GM21717 (cell line): ENCODE measurements around the gene RCCD1.

Experiments
- ATAC-seq: cut with Tn5 transposase; IDR thresholded peaks from one replicate; pipeline ENCODE4 v1.9.1; 2021; ENCODE audit warnings: mild to moderate bottlenecking, moderate library complexity; ENCODE audit not compliant: unreplicated experiment

The RCCD1 gene

DNA sequence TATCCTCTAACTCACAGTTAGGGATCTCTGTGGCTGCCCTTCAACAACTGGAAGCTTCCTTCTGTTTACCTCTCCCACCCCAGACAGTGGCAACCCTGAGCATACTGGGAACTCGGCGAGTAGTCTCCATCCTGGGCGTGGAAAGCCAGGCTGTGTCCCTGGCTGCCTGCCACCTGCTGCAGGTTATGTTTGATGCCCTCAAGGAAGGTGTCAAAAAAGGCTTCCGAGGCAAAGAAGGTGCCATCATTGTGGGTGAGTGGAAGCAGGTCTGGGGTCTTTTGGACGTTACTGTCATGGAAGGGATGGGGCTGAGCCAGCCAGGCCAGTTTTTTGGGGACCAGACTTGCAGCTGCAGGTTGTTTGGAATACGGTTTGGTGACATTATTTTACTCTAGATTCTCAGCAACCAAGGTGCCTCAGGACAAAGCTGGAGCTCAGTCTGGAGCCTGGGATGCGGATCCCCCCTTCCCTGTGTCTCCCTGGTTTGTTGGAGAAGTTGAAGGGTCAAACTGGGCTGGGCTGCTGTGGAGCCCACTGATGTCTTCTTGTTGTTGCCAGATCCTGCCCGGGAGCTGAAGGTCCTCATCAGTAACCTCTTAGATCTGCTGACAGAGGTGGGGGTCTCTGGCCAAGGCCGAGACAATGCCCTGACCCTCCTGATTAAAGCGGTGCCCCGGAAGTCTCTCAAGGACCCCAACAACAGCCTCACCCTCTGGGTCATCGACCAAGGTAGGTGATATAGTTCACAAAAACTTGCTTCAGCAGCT is 12.1 kb upstream of the RCCD1 start:
- ATAC-seq: no peak

DNA sequence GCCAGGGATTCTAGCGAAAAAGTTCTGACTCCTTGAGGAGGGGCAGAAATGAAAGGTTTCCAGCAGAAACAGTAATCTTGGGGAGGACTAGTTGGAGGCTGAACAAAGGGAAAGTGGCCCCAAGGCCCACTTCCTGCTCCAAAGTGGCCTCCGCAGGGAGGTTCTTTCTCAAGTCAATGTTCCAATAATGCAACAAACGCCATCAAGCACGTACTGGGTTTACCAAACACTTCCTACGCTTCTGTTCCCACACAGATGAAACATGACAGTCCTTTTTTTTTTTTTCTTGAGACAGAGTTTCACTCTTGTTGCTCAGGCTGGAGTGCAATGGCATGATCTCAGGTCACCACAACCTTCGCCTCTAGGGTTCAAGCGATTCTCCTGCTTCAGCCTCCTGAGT is 9.6 kb upstream of the RCCD1 start:
- ATAC-seq: no peak

- no peak for ATAC-seq
Measured at GRCh38 chr15:90946538-90946937, 8.1 kb upstream of the RCCD1 start.

GRCh38 chr15:90946941-90947576 is 7.6 kb upstream of the RCCD1 start:
- no peak for ATAC-seq

DNA sequence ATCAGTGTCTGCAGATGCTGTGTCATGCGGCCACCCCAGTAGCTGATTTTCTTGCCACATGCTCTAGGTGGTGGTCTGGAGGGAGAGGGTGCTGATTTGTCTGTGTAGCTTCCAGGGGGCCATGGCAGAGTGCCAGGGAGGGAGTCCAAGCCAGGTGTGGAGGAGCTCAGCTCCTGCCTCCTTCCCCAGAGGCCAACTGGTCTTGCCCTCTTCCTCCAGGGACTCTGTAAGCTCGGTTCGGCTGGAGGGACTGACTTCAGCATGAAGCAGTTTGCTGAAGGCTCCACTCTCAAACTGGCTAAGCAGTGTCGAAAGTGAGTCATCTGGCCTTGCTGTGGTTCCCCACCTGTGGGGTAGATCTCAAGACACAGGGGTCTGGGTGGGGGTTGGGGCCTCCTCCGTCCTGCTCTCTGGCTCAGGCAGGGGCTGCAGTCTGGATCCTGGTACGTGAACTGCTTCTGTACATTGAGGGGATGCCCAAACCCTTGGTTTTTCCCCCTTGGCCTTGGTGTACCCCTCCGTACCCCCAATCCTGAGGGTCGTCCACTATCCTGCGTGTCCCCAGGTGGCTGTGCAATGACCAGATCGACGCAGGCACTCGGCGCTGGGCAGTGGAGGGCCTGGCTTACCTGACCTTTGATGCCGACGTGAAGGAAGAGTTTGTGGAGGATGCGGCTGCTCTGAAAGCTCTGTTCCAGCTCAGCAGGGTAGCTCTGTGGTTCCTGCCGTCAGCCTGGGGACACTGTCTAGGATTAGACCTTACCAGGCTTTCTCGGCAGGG is 6.9 kb upstream of the RCCD1 start:
- no peak for ATAC-seq

GRCh38 chr15:90948506-90948905 is 6.2 kb upstream of the RCCD1 start:
- no peak for ATAC-seq

DNA sequence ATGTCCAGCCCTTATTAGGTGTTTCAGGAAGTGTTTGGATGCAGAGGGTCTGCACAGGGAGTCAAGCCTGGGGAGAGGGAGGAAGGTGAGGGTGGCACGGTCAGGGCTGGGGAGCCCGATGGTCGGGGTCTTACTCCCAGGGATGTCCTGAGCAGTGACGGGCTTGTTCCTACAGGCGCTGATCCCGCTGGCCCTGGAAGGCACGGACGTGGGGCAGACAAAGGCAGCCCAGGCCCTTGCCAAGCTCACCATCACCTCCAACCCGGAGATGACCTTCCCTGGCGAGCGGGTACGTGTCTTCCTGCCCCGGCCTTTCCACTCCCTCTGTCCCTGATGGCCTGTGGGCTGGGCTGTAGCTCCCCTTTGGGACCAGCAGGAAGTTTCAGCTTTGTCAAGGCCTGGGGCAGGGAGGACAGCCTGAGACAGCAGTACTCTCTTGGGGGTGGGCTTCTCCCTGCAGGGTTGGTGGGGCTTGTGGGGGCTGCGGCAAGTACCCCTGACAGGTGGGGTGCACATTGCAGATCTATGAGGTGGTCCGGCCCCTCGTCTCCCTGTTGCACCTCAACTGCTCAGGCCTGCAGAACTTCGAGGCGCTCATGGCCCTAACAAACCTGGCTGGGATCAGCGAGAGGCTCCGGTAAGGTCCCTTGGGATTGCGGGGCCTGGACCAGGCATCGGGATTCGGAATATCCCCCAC is 4.6 kb upstream of the RCCD1 start:
- ATAC-seq: no peak

GRCh38 chr15:90950676-90951075 is 4.0 kb upstream of the RCCD1 start:
- ATAC-seq: no peak

DNA sequence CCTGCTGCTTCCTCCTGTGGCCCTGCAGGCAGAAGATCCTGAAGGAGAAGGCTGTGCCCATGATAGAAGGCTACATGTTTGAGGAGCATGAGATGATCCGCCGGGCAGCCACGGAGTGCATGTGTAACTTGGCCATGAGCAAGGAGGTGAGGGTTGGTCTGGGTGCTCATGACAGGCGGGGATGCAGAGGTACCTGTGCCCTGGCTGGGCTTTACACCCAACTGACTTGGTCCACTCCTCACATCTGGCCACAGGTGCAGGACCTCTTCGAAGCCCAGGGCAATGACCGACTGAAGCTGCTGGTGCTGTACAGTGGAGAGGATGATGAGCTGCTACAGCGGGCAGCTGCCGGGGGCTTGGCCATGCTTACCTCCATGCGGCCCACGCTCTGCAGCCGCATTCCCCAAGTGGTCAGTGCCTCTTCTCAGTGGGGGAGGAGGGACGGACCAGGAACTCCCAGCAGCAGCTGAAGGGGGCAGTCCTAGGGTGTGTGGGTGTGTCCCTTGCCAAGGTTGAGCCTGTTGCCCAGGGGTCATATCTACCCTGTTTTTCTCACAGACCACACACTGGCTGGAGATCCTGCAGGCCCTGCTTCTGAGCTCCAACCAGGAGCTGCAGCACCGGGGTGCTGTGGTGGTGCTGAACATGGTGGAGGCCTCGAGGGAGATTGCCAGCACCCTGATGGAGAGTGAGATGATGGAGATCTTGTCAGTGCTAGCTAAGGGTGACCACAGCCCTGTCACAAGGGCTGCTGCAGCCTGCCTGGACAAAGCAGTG is 1.6 kb upstream of the RCCD1 start:
- ATAC-seq: no peak

GRCh38 chr15:90953947-90954711 is 555 bp upstream of the RCCD1 start:
- no peak for ATAC-seq

DNA sequence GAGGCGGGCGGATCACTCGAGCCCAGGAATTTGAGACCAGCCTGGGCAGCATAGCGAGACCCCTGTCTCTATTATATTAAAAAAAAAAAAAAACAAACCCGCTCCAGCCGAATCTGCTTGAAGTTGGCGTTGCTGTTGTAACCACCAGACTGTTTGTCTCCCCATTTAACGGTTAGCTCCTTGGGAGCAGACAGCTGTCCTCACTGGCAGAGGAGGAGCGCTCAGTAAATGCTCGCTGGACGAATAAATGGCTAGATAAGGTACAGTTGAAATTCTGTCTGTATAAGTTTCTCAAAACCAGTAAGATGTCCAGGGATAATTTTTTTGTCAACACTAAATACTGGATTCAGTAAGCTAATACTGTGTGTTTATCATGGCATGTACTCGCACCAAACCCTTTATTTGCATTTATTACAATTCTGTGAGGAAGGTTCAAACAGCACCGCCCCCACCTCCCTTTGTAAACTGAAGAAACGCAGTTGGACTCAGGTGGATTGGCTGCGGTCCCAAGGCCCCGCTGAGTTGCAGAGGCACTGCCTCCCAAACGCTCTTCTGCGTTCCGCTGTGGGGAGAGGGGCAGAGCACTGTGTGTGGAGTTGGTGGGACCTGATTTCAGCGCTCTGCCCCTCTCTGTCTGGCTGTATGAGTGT is 1.1 kb downstream of the RCCD1 start:
- ATAC-seq: no peak

GRCh38 chr15:90956274-90957030 is 1.8 kb downstream of the RCCD1 start:
- ATAC-seq: no peak

DNA sequence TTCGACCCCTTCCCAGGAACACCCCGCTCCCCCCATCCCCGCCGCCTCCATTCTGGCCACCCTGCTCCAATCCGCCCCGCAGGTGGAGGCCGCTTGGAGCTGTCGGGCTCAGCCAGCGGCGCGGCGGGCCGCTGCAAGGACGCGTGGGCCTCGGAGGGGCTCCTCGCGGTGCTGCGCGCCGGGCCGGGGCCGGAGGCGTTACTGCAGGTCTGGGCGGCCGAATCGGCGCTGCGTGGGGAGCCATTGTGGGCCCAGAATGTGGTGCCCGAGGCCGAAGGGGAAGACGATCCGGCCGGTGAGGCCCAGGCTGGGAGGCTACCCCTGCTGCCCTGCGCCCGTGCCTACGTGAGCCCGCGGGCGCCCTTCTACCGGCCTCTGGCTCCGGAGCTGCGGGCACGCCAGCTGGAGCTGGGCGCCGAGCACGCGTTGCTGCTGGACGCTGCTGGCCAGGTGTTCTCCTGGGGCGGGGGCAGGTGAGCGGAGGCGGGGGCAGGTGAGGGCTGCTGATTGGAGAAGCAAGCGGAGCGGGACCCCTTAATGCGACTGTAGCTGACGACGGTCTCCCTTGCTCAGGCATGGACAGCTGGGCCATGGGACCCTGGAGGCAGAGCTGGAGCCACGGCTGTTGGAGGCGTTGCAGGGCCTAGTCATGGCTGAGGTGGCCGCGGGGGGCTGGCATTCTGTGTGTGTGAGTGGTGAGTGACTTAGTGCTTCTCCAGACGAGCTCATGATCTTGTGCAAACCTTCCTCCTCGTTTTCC is 2.5 kb downstream of the RCCD1 start:
- no peak for ATAC-seq

- no peak for ATAC-seq
Measured at GRCh38 chr15:90957791-90958190, 3.1 kb downstream of the RCCD1 start.

GRCh38 chr15:90959028-90959595 is 4.4 kb downstream of the RCCD1 start:
- ATAC-seq: no peak

DNA sequence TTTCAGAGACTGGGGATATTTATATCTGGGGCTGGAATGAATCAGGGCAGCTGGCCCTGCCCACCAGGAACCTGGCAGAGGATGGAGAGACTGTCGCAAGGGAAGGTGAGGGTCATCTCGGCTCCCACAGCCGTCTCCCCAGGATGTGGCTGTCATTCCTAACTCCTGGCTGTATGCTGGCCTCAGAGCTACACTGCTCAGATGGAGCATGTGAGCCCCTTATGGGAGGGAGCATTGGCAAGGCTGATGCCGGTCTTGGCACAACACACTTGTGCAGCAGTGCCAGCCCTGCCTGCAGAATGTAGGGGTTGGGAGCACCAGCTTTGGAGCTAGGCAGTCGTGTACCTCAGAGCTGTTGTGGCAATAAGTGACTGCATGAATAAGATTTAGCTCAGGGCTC is 5.2 kb downstream of the RCCD1 start:
- no peak for ATAC-seq

DNA sequence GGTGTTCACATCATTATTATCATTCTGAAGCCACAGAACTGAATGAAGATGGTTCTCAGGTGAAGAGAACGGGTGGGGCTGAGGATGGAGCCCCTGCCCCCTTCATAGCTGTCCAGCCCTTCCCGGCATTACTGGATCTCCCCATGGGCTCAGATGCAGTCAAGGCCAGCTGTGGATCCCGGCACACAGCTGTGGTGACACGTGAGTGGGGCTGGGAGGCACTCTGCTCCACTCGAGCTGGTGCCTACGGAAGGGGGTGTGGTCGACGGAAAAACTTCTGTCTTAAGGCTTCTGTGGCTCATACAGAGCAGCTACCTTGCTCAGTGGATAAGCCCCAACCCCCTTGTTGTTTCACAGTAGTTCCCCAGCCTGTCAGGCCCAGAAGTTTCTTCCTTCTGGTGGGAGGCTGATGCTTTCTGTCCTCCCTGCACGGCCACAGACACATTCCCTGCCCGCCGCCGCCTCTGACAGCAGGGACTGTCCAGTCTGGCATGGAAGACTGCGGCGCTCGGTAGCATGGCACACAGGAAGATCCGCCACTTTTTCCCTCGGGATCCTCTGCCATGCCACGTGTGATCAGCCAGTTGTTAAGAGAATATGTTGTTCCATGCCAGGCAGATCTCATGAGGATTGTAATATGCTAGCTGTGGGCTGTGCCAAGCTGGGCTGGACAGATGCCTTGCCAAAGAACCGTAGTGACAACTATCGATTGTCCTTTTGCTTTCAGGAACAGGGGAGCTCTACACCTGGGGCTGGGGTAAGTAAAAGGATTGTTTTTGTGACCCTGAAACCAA is 5.8 kb downstream of the RCCD1 start:
- ATAC-seq: no peak
